Smooth muscle cell of the pulmonary artery (primary cell): ENCODE results near the gene MDH1B. TPM values are rescaled to one million over a fixed set of nuclear protein-coding genes. Genes with fewer than 3 reads are reported as not detected.

Source experiments
- total RNA-seq: library from RNA; depleted of rRNA; stranded (reverse); fragments of >200 nt; gene quantifications from 2 replicates; pipeline ENCODE4 v1.2.3, GENCODE V29; 2014

Gene MDH1B
- total RNA-seq: 0.33 and 0.72 TPM in 2 replicates

DNA sequence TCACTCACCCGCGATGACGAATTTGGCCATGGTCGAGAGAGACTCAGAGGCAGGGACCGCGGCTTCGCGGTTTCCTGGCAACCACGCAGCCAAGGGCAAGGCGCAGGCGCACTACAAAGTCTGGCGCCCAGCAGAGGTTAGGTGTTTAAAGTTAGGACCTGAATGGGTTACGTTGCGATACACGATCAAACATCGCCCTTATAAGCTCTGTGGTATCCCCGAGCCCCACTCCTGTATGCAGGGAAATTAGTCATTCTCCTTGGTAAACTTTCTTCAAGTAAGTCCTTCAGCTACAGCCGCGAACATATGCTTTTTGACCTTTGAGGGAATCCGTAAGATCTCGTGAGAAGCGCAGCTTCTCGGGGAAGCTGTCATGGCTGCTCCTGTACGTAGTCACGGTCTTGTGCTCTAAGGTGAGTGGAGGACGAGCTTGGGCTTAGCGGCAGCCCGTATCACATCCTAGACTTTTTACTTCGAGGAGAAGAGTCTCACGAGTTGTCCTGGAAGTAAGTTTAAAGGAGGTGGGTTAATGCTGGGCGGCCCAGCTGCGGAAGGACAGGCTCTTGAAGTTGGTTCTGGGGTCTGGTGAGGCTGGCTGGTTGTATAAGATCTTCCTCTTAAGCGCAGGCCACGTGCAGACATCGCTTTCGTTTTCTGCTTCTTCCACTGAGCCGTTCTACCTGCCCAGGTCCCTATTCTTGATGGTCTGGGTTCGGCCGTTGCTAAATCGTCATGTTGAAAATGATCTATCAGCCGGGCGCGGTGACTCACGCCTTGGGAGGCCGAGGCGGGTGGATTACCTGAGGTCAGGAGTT, at the start of gene MDH1B, which contains the start of gene FASTKD2:
MDH1B (minus strand) TSS at position 87 of the 815 bp plus-strand sequence; CDS start at position 30, 57 bp downstream.
FASTKD2 (plus strand) TSS at position 365 of the 815 bp plus-strand sequence. CDS start 1,088 bp downstream, outside the sequence.

DNA sequence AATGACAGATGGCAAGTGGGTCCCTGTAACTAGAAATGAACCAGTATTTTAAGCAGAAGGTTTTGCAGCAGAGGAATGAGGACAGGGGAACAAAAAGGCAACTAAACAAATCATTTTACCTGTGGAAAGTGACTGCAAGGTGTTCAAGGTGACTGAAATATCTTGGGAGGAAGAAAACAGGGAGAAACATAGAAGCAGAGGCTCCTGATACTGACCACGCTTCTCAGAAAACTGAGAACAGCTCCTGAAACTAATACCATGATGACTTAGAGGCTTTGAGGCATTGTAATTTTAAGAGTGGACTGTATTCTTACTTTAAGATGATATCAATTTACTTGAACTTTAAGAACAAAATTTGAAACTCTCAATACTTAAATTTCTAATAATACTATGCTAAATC, 46.8 kb downstream of the MDH1B start, which contains the start of gene DYTN:
DYTN (minus strand) TSS at position 101 of the 400 bp plus-strand sequence. CDS start 117 bp downstream, outside the sequence.

Other genes starting within 250 kb of the MDH1B start
- gene FAM237A, start 122.8 kb downstream of the MDH1B start, total RNA-seq: not detected in 2 replicates
- gene DYTN, start 46.9 kb downstream of the MDH1B start, total RNA-seq: not detected in 2 replicates
- gene FASTKD2, start 278 bp upstream of the MDH1B start, total RNA-seq: 39.7 and 41.9 TPM in 2 replicates
- not detected in 2 replicates for gene CPO, start 174.2 kb upstream of the MDH1B start, total RNA-seq